ENCODE results near the gene NEDD8.

The NEDD8 gene

GRCh38 chr14:24264298-24264697, 32.1 kb upstream of the NEDD8 start:
- H3K4me3 ChIP-seq (ENCODE audit: low read length), result no peak overlapping the region
- DNase-seq (ENCODE audit: low read depth), result no peak
- TF ChIP-seq CTCF (conservative IDR thresholded peaks at IDR 0.05; ENCODE audit: low read length), result no peak

- no peak for TF ChIP-seq CTCF (conservative IDR thresholded peaks at IDR 0.05; ENCODE audit: low read length)
- no peak for DNase-seq (ENCODE audit: low read depth)
Measured at GRCh38 chr14:24263848-24264247, 31.7 kb upstream of the NEDD8 start.

GRCh38 chr14:24262821-24263733, 30.9 kb upstream of the NEDD8 start, which contains the start of gene TGM1:
Gene TGM1, minus strand, starts transcription at chr14:24263177. Its CDS starts 825 bp downstream, at chr14:24262352.
- no peak within 1 kb of the TSS for H3K4me3 ChIP-seq (ENCODE audit: low read length)
- DNase-seq (ENCODE audit: low read depth), result no peak
- no peak for TF ChIP-seq CTCF (conservative IDR thresholded peaks at IDR 0.05; ENCODE audit: low read length)

More at GRCh38 chr14:24263848-24264247, 31.7 kb upstream of the NEDD8 start:
- no peak overlapping the region for H3K4me3 ChIP-seq (ENCODE audit: low read length)

GRCh38 chr14:24261969-24262327, 29.8 kb upstream of the NEDD8 start:
- H3K4me3 ChIP-seq (ENCODE audit: low read length), result no peak overlapping the region
- DNase-seq (ENCODE audit: low read depth), result no peak
- TF ChIP-seq CTCF (conservative IDR thresholded peaks at IDR 0.05; ENCODE audit: low read length), result no peak

GRCh38 chr14:24261256-24261968, 29.2 kb upstream of the NEDD8 start:
- H3K4me3 ChIP-seq (ENCODE audit: low read length), result no peak overlapping the region
- DNase-seq (ENCODE audit: low read depth), result no peak
- no peak for TF ChIP-seq CTCF (conservative IDR thresholded peaks at IDR 0.05; ENCODE audit: low read length)

GRCh38 chr14:24260780-24261157, 28.6 kb upstream of the NEDD8 start:
- no peak for DNase-seq (ENCODE audit: low read depth)
- TF ChIP-seq CTCF (conservative IDR thresholded peaks at IDR 0.05; ENCODE audit: low read length), result no peak
- no peak overlapping the region for H3K4me3 ChIP-seq (ENCODE audit: low read length)

Data from AG10803 (cell line).